GM18505 (cell line): ENCODE measurements around the gene C1orf105.

ENCODE experiments used
- ATAC-seq: cut with Tn5 transposase; IDR thresholded peaks from one replicate; pipeline ENCODE4 v1.9.1; 2021; ENCODE audit not compliant: unreplicated experiment
- POLR2A ChIP-seq: IDR thresholded peaks from 4 replicates; pipeline ENCODE4 v1.6.1; 2011; ENCODE audit warnings: borderline replicate concordance; ENCODE audit not compliant: insufficient read depth, insufficient read length; ENCODE audit errors: extremely low read depth

Gene C1orf105

GRCh38 chr1:172388490-172388889 lies 32.0 kb upstream of the C1orf105 start:
- no peak for ATAC-seq
- no peak for TF ChIP-seq POLR2A

DNA sequence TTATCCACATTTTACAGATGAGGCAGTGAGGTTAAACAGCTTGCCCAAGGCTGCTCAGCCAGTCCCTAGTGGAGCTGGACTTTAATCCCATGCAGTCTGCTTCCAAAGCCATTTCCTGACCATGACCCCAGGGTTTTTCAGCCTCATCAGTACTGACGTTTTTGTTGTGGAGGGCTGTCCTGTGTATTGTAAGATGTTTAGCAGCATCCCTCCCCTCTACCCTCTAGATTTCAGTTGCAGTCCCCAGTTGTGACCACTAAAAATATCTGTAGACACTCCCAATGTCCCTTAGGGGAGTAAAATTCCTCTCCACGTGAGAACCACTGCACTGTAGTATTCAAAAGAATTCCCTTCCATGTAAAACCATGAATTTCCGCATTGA lies 30.2 kb upstream of the C1orf105 start:
- TF ChIP-seq POLR2A: no peak
- no peak for ATAC-seq

DNA sequence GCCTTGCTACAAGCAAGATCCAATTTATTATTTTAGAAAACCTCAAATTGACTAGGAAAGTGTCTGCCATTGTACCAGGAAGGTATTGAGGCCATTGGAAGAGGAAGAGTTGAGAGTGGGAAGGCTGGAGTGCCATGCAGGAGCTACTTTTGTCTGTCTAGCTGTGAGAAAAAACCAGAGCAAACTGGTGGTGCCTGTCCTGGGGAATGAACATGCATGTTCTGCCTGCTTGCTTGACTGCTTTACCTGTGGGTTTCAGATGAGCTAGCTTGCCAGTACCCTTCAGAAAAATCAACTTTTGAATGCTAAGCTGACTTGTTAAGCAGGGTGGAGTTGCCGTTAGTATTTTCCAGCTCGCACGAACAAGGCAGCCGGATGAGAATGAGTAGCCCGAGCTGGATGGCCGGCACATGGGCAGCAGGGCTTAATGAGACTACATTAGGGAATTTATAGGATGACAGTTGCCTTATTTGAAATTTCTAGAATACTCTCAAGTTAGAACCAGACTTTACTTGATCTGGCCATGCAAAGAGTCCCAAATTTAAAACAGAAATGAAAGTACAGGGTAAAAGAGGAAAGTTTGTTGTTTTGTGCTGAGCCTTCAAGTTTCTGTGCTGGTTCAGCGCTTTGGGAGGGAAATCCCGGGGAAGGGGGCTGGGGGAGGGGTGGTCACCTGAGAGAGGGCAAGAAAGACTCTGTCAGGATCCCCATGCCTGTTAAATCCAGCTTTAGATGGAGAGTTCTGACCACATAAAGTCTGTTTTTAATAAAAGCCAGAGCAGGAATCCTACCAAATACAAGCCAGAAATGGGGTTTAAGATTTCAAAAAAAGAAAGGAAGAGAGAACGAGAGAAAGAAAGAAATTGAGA lies 29.6 kb upstream of the C1orf105 start:
- peak; percentile 25 for TF ChIP-seq POLR2A
- ATAC-seq: peak; percentile 76

- no peak for TF ChIP-seq POLR2A
- no peak for ATAC-seq
Measured at GRCh38 chr1:172391976-172392375, 28.5 kb upstream of the C1orf105 start.

DNA sequence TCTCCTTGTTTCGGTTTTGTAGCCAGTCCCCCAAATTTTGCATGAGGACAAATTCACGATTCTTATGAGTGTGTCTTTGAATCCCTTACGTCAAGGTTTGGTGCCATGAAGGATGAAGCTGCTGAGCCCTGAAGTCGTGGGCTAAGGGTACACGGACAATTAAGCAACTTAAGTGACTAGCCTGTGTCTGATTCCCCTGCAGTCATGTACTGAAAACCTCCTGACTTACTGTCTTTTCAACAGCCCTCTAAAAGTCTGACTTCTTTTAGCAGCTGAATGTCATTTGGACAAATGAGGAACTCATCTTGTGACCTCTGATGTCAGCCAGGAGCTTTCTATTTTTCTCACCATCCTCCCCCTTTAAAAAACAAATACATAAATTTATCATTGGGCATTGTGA lies 27.1 kb upstream of the C1orf105 start:
- ATAC-seq: no peak
- TF ChIP-seq POLR2A: peak; percentile 12

GRCh38 chr1:172394141-172394751 lies 26.2 kb upstream of the C1orf105 start:
- TF ChIP-seq POLR2A: no peak

DNA sequence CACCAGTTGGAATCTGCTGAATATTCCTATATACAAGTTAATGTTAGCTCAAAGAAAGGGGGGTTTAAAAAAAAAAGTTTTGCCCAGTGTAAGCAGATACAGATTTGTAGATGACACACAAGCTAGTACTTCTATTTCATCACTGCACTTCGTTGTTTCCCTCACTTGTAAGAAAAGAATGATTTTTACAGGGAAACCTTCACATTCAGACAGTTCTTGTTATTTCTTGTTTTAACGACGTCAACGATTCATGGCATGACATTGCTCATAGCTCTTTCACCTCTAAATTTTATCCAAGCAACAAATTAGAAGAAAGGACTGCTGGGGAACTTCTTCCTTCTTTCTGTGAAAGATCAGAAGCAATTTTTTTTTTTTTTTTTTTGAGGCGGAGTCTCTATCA lies 25.7 kb upstream of the C1orf105 start:
- no peak for TF ChIP-seq POLR2A

More at GRCh38 chr1:172394141-172394751, 26.2 kb upstream of the C1orf105 start:
- peak; percentile 67 for ATAC-seq

GRCh38 chr1:172395576-172395975 lies 24.9 kb upstream of the C1orf105 start:
- no peak for ATAC-seq
- TF ChIP-seq POLR2A: no peak

More for the DNA sequence above, 25.7 kb upstream of the C1orf105 start:
- ATAC-seq: no peak

DNA sequence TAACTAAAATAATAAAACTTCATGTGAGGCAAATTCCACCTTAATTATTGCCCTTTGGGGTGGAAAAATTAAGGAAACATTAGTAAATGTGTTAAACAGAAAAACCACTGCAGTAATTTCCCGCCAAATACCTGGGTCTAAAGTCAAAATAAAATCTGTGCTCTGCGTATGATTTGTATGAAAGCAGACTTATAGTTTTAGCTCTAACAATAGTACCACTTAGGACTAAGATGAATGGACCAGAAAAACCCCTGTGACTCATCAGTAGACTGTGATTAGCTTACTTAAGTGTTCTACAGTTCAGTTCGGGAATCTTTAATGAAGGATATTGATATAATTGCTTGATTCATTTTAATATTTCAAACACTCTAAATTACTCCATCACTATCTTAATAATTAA lies 23.3 kb upstream of the C1orf105 start:
- no peak for TF ChIP-seq POLR2A
- no peak for ATAC-seq

DNA sequence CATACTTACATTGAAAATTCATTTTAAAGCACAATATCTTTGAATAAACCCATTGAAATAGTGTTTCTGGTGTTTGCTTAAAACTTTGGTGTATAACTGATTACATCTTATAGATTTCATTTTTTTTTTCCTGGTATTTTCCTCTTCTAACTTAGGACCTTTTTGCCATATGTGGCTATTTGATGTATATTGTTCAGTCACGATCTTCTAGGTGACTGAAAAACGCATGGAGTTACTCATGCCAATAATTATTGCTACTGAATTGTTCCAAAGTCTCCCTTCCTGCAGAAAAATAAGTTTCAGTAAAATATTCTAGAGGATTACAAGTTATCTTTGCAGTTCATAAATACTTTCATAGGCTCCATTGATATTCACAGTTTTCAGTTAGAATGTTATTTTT lies 22.9 kb upstream of the C1orf105 start:
- ATAC-seq: no peak

GRCh38 chr1:172398193-172398592 lies 22.3 kb upstream of the C1orf105 start:
- TF ChIP-seq POLR2A: no peak
- no peak for ATAC-seq

More for the DNA sequence above, 22.9 kb upstream of the C1orf105 start:
- no peak for TF ChIP-seq POLR2A

- TF ChIP-seq POLR2A: no peak
- no peak for ATAC-seq
Measured at GRCh38 chr1:172398970-172399755, 21.3 kb upstream of the C1orf105 start.
